SKM-1 treated with dmso at 0.1 percent for 144 hours (cell line): ENCODE data around the gene RTP5.

Experiments used
- DNase-seq: peaks from one replicate; lab custom pipeline; 2025; ENCODE audit not compliant: unreplicated experiment; lab: John Stamatoyannopoulos, UW

RTP5 gene

GRCh38 chr2:241857572-241858121 lies 11.9 kb upstream of the RTP5 start:
- no peak for DNase-seq

- no peak for DNase-seq
These were observed 11.1 kb upstream of the RTP5 start, which contains the start of gene PDCD1 for GRCh38 chr2:241858206-241859016. PDCD1 (minus strand) TSS chr2:241858894; CDS start chr2:241858838, 56 bp downstream.

DNA sequence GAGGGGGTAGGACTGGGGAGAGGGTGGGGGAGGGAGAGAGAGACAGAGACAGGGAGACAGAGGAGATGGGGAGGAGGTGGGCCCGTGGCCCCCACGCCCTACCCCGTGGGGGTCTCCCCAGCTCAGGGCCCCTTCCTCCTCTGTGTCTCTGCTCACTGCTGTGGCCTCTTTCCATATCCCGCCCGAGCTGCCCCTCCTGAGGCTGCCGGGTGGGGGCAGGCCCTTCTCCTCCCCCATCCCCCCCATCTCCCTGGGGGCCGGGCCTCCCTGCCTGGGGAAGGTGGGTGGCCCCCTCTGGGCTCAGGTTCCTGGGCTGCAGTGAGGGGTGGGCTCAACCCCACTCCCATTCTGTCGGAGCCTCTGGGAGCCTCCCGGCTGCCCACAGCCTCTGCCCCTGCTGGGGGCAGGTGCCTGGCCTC lies 10.5 kb upstream of the RTP5 start:
- no peak for DNase-seq

DNA sequence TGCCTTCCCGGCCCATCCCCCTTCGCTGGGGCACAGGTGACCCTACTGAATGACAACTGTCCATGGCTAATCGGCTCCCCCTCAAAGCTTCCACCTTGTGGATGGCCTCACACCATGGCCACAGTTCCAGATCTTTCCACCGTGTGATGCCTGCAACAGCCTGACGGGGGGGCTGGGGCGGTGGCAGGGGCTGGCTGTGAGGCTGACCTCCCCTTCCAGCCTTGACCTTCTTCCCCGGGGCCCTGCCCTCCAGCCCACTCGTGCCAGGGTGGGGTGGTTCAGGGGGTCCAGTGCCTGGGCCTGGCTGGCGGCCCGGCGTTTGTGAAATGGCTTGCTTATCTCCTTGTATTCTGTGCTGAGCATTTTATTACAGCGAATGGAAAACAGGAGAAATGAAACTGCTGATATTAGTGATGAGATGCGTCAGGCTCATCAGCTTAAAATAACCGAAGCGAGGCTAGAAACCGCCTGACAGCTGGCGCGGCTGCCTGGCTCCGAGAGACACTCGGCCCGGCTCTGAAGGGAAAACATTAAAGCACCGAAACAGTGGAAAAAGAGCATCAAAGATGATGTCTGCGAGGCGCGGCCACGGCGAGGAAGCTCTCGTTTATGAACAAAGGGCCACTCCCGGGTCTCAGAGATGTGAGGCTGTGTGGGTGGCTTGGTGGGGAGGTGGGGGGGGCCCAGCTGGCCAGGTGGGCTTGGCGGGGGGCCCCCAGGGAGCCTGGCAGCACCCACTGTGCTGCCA lies 9.9 kb upstream of the RTP5 start:
- DNase-seq: no peak

- DNase-seq: no peak
These were observed 9.1 kb upstream of the RTP5 start for GRCh38 chr2:241860184-241861078.

DNA sequence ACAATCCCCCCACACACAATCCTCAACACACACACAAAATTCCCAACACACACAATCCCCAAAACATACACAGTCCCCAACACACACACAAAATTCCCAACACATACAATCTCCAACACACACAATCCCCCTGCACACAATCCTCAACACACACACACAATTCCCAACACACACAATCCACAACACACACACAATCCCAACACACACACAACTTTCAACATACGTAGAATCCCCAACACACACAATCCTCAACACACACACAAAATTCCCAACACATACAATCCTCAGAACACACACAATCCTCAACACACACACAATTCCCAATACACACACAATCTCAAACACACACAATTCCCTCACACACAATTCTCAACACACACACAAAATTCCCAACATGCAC lies 8.3 kb upstream of the RTP5 start:
- DNase-seq: no peak

DNA sequence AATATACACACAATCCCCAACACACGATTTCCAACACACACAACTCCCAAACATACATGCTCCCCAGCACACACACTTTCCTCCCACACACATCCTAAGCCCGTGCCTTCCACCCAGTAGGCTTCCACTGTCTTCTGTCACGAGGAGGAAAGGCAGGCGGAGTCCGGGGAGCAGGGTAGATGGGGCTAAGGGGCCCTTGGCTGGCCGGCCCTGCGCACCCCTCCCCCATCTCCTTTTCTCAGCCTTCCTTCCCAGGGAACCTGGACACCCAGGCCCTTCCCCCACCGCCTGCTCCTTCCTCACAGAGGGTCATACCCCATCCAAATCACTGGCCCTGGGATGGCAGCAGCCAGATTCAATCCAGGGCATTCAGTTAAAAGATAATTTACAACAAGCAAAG lies 7.4 kb upstream of the RTP5 start:
- no peak for DNase-seq

DNA sequence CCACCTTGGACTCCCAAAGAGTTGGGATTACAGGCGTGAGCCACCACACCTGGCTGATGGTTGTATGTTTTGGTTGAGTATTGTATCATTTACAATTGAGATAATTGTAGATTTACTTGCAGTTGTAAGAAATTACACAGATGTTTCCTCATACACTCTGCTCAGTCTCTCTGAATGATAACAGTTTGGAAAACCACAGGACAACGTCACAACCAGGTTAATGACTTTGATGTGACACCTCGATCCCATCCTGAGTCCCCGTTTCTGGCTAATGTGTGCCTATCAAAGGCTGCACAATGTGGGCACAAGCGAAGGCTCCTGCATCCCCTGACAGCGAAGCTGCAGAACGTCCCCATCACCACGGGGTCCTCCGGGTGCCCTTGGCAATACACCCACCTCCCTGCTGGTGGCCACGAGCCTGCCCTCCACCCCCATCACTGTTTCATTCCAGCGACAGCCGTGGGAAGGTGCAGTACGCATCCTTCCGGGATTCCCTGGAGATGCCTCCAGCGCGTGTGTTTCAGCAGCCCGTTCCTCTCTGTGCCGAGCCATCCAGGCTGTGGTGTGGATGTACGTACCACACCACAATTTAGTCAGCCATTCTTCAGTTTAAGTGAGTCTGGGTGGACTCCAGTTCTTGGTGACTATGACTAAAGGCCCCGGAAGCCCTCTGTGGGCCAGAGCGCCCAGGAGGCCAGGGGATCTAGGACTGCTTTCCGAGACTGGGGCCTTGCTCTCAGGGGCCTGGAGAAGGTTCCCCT lies 6.6 kb upstream of the RTP5 start:
- DNase-seq: no peak

DNA sequence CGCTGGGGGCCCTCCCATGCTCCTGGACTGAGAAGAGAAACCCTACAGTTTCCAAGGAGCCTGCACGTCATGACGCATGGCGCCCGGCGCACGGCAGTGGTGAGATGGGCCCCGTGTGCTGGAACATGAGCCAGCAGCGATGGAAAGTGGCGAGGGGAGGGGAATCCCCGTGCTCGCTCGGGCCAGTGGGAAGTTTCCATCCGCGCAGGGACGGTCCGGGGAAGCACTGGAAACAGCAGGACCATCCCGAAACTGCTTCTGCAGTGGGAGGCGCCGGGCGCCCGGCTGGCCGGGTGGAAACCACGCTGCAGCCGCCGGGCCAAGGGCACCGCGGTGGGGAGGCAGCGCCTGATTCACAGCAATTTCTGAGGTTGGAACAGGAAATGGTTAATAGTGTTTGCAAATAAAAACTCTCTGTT lies 6.0 kb upstream of the RTP5 start:
- DNase-seq: no peak

GRCh38 chr2:241864168-241864849 lies 5.2 kb upstream of the RTP5 start:
- DNase-seq: no peak

GRCh38 chr2:241864850-241865213 lies 4.7 kb upstream of the RTP5 start:
- DNase-seq: no peak

DNA sequence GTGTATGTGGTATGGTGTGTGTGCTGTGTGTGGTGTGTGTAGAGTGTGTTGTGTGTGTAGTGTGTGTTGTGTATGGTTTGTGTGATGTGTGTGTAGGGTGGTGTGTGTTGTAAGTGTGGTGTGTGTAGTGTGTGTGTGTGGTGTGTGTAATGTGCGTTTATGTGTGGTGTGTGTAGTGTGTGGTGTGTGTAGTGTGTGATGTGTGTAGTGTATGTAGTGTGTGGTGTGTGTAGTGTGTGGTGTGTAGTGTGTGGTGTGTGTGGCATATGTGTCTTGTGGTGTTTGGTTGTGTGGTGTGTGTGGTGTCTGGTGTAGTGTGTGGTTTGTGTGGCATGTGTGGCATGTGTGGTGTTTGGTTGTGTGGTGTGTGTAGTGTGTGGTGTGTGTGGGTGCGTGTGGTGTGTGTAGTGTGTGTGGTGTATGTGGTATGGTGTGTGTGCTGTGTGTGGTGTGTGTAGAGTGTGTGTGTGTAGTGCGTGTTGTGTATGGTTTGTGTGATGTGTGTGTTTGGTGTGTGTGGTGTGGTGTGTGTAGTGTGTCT lies 4.0 kb upstream of the RTP5 start:
- no peak for DNase-seq

GRCh38 chr2:241865957-241866789 lies 3.4 kb upstream of the RTP5 start:
- DNase-seq: no peak

GRCh38 chr2:241866790-241867645 lies 2.5 kb upstream of the RTP5 start:
- no peak for DNase-seq

- no peak for DNase-seq
These were observed 1.6 kb upstream of the RTP5 start for GRCh38 chr2:241867776-241868420.

DNA sequence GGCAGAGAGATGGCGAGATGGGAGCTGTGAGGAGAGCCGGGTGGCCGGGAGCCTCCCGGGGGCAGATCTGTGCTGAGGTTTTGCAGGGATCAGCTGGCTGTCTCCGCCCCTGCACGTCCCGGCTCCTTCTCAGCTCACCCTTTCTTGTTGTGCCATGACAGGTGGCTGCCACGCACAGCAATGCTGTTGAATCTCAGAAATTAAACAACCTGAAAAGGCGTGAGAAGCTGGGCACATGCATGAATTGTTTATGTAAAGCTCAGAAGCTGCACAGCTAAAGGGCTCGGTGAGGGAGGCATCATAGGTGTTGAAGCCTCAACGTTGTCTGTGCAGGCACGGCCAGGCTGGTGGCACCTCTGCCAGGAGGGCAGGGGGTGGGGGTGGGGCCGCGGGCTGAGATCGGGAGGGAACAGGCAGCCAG lies 858 bp upstream of the RTP5 start:
- DNase-seq: no peak

- DNase-seq: no peak
These were observed 582 bp downstream of the RTP5 start for GRCh38 chr2:241870081-241870541.
